Mesothelial cell of epicardium (in vitro differentiated cells): ENCODE data around the gene TAC4. TPM values are rescaled to one million over a fixed set of nuclear protein-coding genes. Genes with fewer than 3 reads are reported as not detected.
A peak's percentile ranks its signal among the peaks of the same experiment; 100 is the strongest.

Experiments used
- DNase-seq, 2 experiments: peaks; one replicate each; pipeline ENCODE4 v3.0.0; 2021; ENCODE audit warnings: low spot score in 2 of 2; ENCODE audit not compliant: unreplicated experiment in 2 of 2
- H3K27ac Mint-ChIP-seq: 2 replicates; pipeline ENCODE4 v1.8.0; 2021; ENCODE audit warnings: mixed read lengths
- H3K27me3 Mint-ChIP-seq: 2 replicates; pipeline ENCODE4 v1.8.0; 2021; ENCODE audit warnings: low read depth, mixed read lengths
- H3K36me3 Mint-ChIP-seq: 2 replicates; pipeline ENCODE4 v1.8.0; 2021; ENCODE audit warnings: mixed read lengths
- H3K4me1 Mint-ChIP-seq: 2 replicates; pipeline ENCODE4 v1.8.0; 2021; ENCODE audit warnings: mixed read lengths
- H3K4me3 Mint-ChIP-seq: 2 replicates; pipeline ENCODE4 v1.8.0; 2021; ENCODE audit warnings: mild to moderate bottlenecking, moderate library complexity, mixed read lengths
- H3K9me3 Mint-ChIP-seq: 2 replicates; pipeline ENCODE4 v1.8.0; 2021; ENCODE audit warnings: mixed read lengths
- CTCF ChIP-seq: fragments of 200-600 bp; sonication (generic); IDR thresholded peaks from one replicate; pipeline ENCODE4 v1.5.0; 2021; ENCODE audit warnings: antibody characterized with exemption; ENCODE audit not compliant: unreplicated experiment
- total RNA-seq: library from RNA; stranded (reverse); gene quantifications from 3 replicates; pipeline ENCODE4 v1.2.1, GENCODE V29; 2021

The TAC4 gene
- total RNA-seq, 1 donor from 2014 or later, result not detected

GRCh38 chr17:49854126-49854525 lies 6.3 kb upstream of the TAC4 start:
- Mint-ChIP-seq H3K27ac (no peak overlapping the region), H3K36me3 (no peaks in the 10 kb centered on the region), H3K4me3 (no peak overlapping the region), H3K9me3 (no peaks in the 10 kb centered on the region), H3K27me3 (peaks cover 62% of the 10 kb centered on the region), H3K4me1 (peaks cover 9% of the 10 kb centered on the region)
- TF ChIP-seq CTCF, result no peak
- DNase-seq, result no peak

- Mint-ChIP-seq H3K9me3 (no peaks in the 10 kb centered on the region), H3K4me3 (no peak overlapping the region), H3K36me3 (no peaks in the 10 kb centered on the region), H3K27ac (no peak overlapping the region), H3K27me3 (peaks cover 64% of the 10 kb centered on the region), H3K4me1 (peaks cover 9% of the 10 kb centered on the region)
- no peak for DNase-seq
- TF ChIP-seq CTCF, result no peak
Observed at GRCh38 chr17:49853470-49854015, 5.7 kb upstream of the TAC4 start.

- Mint-ChIP-seq H3K4me3 (peak overlapping the region; percentile 73), H3K4me1 (peaks cover 9% of the 10 kb centered on the region), H3K9me3 (no peaks in the 10 kb centered on the region), H3K27me3 (peaks cover 73% of the 10 kb centered on the region), H3K27ac (peak overlapping the region; percentile 8), H3K36me3 (no peaks in the 10 kb centered on the region)
- peak; percentile 69 to 81 for DNase-seq
- TF ChIP-seq CTCF, result peak; percentile 75
Observed at GRCh38 chr17:49851387-49852291, 3.8 kb upstream of the TAC4 start.

GRCh38 chr17:49850772-49851386 lies 3.0 kb upstream of the TAC4 start:
- peaks cover 73% of the 10 kb centered on the region for H3K27me3 Mint-ChIP-seq
- TF ChIP-seq CTCF, result no peak
- H3K4me3 Mint-ChIP-seq, result peak overlapping the region; percentile 78
- no peak overlapping the region for H3K27ac Mint-ChIP-seq
- no peak for DNase-seq
- no peaks in the 10 kb centered on the region for H3K9me3 Mint-ChIP-seq
- H3K36me3 Mint-ChIP-seq, result no peaks in the 10 kb centered on the region
- H3K4me1 Mint-ChIP-seq, result peaks cover 9% of the 10 kb centered on the region

- Mint-ChIP-seq H3K9me3 (no peaks in the 10 kb centered on the region), H3K27me3 (peaks cover 67% of the 10 kb centered on the region), H3K4me1 (peaks cover 9% of the 10 kb centered on the region), H3K4me3 (peak overlapping the region; percentile 78), H3K36me3 (no peaks in the 10 kb centered on the region), H3K27ac (no peak overlapping the region)
- no peak for DNase-seq
- no peak for TF ChIP-seq CTCF
Observed at GRCh38 chr17:49850218-49850610, 2.3 kb upstream of the TAC4 start.
